GM12878 (cell line): ENCODE results near the gene SLC12A2. TPM values are rescaled to one million over a fixed set of nuclear protein-coding genes. Genes with fewer than 3 reads are reported as not detected.
A peak's percentile ranks its signal among the peaks of the same experiment; 100 is the strongest.

ENCODE experiments used
- ATF7 ChIP-seq: fragments of 450-650 bp; IDR thresholded peaks from 2 replicates; pipeline ENCODE4 v1.6.1; 2016; ENCODE audit warnings: low read depth, mild to moderate bottlenecking
- BCL11A ChIP-seq: IDR thresholded peaks from 2 replicates; pipeline ENCODE4 v1.6.1; 2011; ENCODE audit warnings: low read depth, low read length
- CBFB ChIP-seq: IDR thresholded peaks from 2 replicates; pipeline ENCODE4 v1.6.1; 2016; ENCODE audit warnings: antibody characterized with exemption, low read depth
- CEBPB ChIP-seq, 2 experiments: fragments of 150-350 bp in 1 of 2; IDR thresholded peaks; 2 replicates each; pipeline ENCODE4 v1.6.1; 2012 to 2014; ENCODE audit warnings: low read depth in 2 of 2, low read length in 2 of 2, borderline replicate concordance in 1 of 2, inconsistent platforms in 1 of 2
- CHD1 ChIP-seq: IDR thresholded peaks from 2 replicates; pipeline ENCODE4 v1.6.1; 2012; ENCODE audit warnings: low read depth, low read length, improper control_type of control experiment
- CHD2 ChIP-seq: IDR thresholded peaks from 2 replicates; pipeline ENCODE4 v1.6.1; 2011; ENCODE audit warnings: low read depth, low read length, improper control_type of control experiment, borderline replicate concordance
- CHD4 ChIP-seq: fragments of 200-600 bp; sonication (generic); IDR thresholded peaks from 2 replicates; pipeline ENCODE4 v1.6.1; 2016; ENCODE audit warnings: mild to moderate bottlenecking
- DPF2 ChIP-seq: fragments of 450-650 bp; IDR thresholded peaks from 2 replicates; pipeline ENCODE4 v1.6.1; 2017; ENCODE audit warnings: mild to moderate bottlenecking
- EZH2 ChIP-seq: IDR thresholded peaks from 2 replicates; pipeline ENCODE4 v1.6.1; 2012; ENCODE audit warnings: low read depth, mild to moderate bottlenecking, control low read depth, inconsistent platforms, low read length, borderline replicate concordance; ENCODE audit not compliant: control insufficient read depth
- NBN ChIP-seq: fragments of 450-650 bp; IDR thresholded peaks from 2 replicates; pipeline ENCODE4 v1.6.1; 2016
- NFXL1 ChIP-seq: fragments of 450-650 bp; IDR thresholded peaks from 2 replicates; pipeline ENCODE4 v1.6.1; 2017; ENCODE audit warnings: antibody characterized with exemption, mild to moderate bottlenecking, borderline replicate concordance
- PAX5 ChIP-seq: IDR thresholded peaks from 2 replicates; pipeline ENCODE4 v1.6.1; 2011; ENCODE audit warnings: low read depth, low read length, borderline replicate concordance
- POLR2A ChIP-seq: IDR thresholded peaks from 2 replicates; pipeline ENCODE4 v1.6.1; 2011; ENCODE audit warnings: low read depth, mild to moderate bottlenecking, low read length
- RAD21 ChIP-seq: IDR thresholded peaks from 2 replicates; pipeline ENCODE4 v1.6.1; 2011; ENCODE audit warnings: mild to moderate bottlenecking, low read depth, low read length, moderate library complexity; ENCODE audit not compliant: insufficient read depth
- RAD51 ChIP-seq: fragments of 450-650 bp; IDR thresholded peaks from 2 replicates; pipeline ENCODE4 v1.6.1; 2016; ENCODE audit warnings: moderate library complexity, mild to moderate bottlenecking, inconsistent platforms
- RB1 ChIP-seq: fragments of 450-650 bp; formaldehyde crosslinking; IDR thresholded peaks from 2 replicates; pipeline ENCODE4 v1.6.1; 2017; ENCODE audit warnings: mild to moderate bottlenecking, borderline replicate concordance
- RBBP5 ChIP-seq: fragments of 200-600 bp; sonication (generic); conservative IDR thresholded peaks from 2 replicates; pipeline ENCODE4 v1.6.1; 2016
- SMARCA5 ChIP-seq: fragments of 450-650 bp; IDR thresholded peaks from 2 replicates; pipeline ENCODE4 v1.6.1; 2017; ENCODE audit warnings: mild to moderate bottlenecking
- SREBF1 ChIP-seq: IDR thresholded peaks from 2 replicates; pipeline ENCODE4 v1.6.1; 2012; ENCODE audit warnings: mild to moderate bottlenecking, low read length
- WRNIP1 ChIP-seq: IDR thresholded peaks from 2 replicates; pipeline ENCODE4 v1.6.1; 2011; ENCODE audit warnings: low read depth, low read length, improper control_type of control experiment, borderline replicate concordance
- YBX1 ChIP-seq: fragments of 450-650 bp; IDR thresholded peaks from 2 replicates; pipeline ENCODE4 v1.6.1; 2016; ENCODE audit warnings: antibody characterized with exemption
- polyA plus RNA-seq, 11 experiments: library from polyadenylated mRNA; depleted of rRNA in 4 of 11; unstranded in 6 of 11; stranded (reverse) in 5 of 11; fragments of >200 nt; fragmentation: Nextera tagmentation in 4 of 11; fragmentation: Illumina TruSeq in 1 of 11; extraction: Ambion mirVana in 4 of 11; extraction: Trizol in 1 of 11; gene quantifications; 1 replicate in 1 of 11; 2 replicates in 10 of 11; pipeline versions ENCODE4 v1.2.1 to v1.2.3, GENCODE V29; 2011 to 2016; ENCODE audit warnings: inconsistent platforms in 2 of 11, missing spikeins in 2 of 11, low read depth in 1 of 11
- total RNA-seq, 4 experiments: library from RNA; depleted of rRNA in 3 of 4; stranded (reverse); fragments of >200 nt in 3 of 4; fragmentation: Illumina TruSeq in 1 of 4; extraction: Trizol in 1 of 4; gene quantifications; 2 replicates each; pipeline versions ENCODE4 v1.2.1 to v1.2.3, GENCODE V29; 2013 to 2021
- TF ChIP-seq, protein P1 (sequence below): IDR thresholded peaks from 2 replicates; pipeline ENCODE4 v1.6.1; 2012; ENCODE audit warnings: mild to moderate bottlenecking, low read depth, low read length
- TF ChIP-seq, protein P2 (sequence below): fragments of 450-650 bp; IDR thresholded peaks from 2 replicates; pipeline ENCODE4 v1.6.1; 2017; ENCODE audit warnings: borderline replicate concordance
- TF ChIP-seq, protein P3 (sequence below): IDR thresholded peaks from 2 replicates; pipeline ENCODE4 v1.6.1; 2011; ENCODE audit warnings: mild to moderate bottlenecking, low read depth, low read length, moderate library complexity; ENCODE audit not compliant: insufficient replicate concordance
- TF ChIP-seq, protein P4 (sequence below): fragments of 450-650 bp; IDR thresholded peaks from 2 replicates; pipeline ENCODE4 v1.6.1; 2017; ENCODE audit warnings: mild to moderate bottlenecking, low read depth, inconsistent platforms; ENCODE audit not compliant: poor library complexity, severe bottlenecking

SLC12A2 gene
- total and polyA plus RNA-seq, 10 of the 15 experiments (the other 5 are each of a cell fraction or from before 2014, with no cell fraction given): 5.1 to 21.8 (median 10.5) TPM

DNA sequence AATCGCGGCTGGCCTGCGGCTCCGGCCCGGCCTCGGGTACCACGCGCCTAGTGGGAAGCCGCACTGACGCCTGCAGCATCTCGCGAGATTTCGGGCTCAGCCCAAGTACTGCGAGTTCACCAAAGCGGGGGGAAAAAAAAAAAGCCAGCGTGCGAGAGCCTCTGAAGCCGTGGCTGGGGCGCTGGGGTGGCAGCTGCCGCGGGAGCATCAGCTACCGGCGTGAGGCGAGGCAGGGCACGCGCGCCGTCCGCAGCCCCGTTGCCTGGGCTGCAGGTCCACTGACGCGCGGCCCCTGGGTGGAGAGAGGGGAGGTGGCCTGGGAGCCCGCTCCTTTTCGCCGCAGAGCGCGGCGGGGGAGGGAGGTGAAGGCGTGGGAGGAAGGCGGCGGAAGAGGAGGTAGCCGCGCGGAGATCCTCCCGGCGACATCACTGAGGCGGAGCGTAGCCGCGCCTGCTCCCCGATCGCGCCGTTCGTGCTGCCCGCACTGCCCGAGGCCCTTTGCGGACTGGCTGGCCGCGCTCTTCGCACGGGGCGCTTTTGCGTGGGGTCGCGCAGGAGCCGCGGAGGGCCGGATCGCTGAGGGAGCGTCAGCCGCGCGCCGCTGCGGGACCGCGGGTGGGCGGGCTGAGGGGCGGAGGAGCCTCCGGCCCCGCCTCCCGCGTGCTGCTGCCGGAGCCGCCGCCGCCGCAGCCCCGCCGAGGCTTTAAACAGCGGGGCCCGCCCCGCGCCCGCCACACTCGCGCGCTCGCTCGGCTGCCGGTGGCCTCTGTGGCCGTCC is at the start of gene SLC12A2 (continued):
- TF ChIP-seq CEBPB (IDR thresholded peaks at IDR 0.05; ENCODE audit: borderline replicate concordance in 1 of 2, low read depth in 2 of 2, low read length in 2 of 2) (no peak), DPF2 (peak; percentile 58), ATF7 (peak; percentile 80), SMARCA5 (no peak), NFXL1 (no peak), CBFB (peak; percentile 79), CHD4 (no peak), EZH2 (no peak), BCL11A (peak; percentile 4; the same call in 1 of the 2 replicates), NBN (peak; percentile 87), POLR2A (peak; percentile 90), SREBF1 (no peak), RAD51 (no peak), RAD21 (no peak), PAX5 (peak; percentile 85), RB1 (peak; percentile 71; the same call in 1 of the 2 replicates), RBBP5 (no peak), CHD2 (peak; percentile 99), YBX1 (no peak), WRNIP1 (no peak), CHD1 (0 out of 2 replicates have a peak, but pooled peaks have one; percentile 63)
- TF ChIP-seq, protein P1, sequence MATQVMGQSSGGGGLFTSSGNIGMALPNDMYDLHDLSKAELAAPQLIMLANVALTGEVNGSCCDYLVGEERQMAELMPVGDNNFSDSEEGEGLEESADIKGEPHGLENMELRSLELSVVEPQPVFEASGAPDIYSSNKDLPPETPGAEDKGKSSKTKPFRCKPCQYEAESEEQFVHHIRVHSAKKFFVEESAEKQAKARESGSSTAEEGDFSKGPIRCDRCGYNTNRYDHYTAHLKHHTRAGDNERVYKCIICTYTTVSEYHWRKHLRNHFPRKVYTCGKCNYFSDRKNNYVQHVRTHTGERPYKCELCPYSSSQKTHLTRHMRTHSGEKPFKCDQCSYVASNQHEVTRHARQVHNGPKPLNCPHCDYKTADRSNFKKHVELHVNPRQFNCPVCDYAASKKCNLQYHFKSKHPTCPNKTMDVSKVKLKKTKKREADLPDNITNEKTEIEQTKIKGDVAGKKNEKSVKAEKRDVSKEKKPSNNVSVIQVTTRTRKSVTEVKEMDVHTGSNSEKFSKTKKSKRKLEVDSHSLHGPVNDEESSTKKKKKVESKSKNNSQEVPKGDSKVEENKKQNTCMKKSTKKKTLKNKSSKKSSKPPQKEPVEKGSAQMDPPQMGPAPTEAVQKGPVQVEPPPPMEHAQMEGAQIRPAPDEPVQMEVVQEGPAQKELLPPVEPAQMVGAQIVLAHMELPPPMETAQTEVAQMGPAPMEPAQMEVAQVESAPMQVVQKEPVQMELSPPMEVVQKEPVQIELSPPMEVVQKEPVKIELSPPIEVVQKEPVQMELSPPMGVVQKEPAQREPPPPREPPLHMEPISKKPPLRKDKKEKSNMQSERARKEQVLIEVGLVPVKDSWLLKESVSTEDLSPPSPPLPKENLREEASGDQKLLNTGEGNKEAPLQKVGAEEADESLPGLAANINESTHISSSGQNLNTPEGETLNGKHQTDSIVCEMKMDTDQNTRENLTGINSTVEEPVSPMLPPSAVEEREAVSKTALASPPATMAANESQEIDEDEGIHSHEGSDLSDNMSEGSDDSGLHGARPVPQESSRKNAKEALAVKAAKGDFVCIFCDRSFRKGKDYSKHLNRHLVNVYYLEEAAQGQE: no peak
- TF ChIP-seq, protein P2, sequence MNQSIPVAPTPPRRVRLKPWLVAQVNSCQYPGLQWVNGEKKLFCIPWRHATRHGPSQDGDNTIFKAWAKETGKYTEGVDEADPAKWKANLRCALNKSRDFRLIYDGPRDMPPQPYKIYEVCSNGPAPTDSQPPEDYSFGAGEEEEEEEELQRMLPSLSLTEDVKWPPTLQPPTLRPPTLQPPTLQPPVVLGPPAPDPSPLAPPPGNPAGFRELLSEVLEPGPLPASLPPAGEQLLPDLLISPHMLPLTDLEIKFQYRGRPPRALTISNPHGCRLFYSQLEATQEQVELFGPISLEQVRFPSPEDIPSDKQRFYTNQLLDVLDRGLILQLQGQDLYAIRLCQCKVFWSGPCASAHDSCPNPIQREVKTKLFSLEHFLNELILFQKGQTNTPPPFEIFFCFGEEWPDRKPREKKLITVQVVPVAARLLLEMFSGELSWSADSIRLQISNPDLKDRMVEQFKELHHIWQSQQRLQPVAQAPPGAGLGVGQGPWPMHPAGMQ: peak; percentile 88
- TF ChIP-seq, protein P3, sequence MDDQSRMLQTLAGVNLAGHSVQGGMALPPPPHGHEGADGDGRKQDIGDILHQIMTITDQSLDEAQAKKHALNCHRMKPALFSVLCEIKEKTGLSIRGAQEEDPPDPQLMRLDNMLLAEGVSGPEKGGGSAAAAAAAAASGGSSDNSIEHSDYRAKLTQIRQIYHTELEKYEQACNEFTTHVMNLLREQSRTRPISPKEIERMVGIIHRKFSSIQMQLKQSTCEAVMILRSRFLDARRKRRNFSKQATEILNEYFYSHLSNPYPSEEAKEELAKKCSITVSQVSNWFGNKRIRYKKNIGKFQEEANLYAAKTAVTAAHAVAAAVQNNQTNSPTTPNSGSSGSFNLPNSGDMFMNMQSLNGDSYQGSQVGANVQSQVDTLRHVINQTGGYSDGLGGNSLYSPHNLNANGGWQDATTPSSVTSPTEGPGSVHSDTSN: no peak
- TF ChIP-seq, protein P4, sequence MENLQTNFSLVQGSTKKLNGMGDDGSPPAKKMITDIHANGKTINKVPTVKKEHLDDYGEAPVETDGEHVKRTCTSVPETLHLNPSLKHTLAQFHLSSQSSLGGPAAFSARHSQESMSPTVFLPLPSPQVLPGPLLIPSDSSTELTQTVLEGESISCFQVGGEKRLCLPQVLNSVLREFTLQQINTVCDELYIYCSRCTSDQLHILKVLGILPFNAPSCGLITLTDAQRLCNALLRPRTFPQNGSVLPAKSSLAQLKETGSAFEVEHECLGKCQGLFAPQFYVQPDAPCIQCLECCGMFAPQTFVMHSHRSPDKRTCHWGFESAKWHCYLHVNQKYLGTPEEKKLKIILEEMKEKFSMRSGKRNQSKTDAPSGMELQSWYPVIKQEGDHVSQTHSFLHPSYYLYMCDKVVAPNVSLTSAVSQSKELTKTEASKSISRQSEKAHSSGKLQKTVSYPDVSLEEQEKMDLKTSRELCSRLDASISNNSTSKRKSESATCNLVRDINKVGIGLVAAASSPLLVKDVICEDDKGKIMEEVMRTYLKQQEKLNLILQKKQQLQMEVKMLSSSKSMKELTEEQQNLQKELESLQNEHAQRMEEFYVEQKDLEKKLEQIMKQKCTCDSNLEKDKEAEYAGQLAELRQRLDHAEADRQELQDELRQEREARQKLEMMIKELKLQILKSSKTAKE: no peak
